ENCODE data around the gene MCC.

GRCh38 chr5:113448252-113448651, 40.0 kb downstream of the MCC start:
- no peak for TF ChIP-seq CTCF (IDR thresholded peaks at IDR 0.05)
- TF ChIP-seq POLR2A (IDR thresholded peaks at IDR 0.05), result no peak
- no peak for TF ChIP-seq POLR2AphosphoS5 (IDR thresholded peaks at IDR 0.05)
- no peak for TF ChIP-seq EP300 (IDR thresholded peaks at IDR 0.05)

All from upper lobe of left lung (tissue), 4 donors.